ENCODE results near the gene NPAS3.

Gene NPAS3

DNA sequence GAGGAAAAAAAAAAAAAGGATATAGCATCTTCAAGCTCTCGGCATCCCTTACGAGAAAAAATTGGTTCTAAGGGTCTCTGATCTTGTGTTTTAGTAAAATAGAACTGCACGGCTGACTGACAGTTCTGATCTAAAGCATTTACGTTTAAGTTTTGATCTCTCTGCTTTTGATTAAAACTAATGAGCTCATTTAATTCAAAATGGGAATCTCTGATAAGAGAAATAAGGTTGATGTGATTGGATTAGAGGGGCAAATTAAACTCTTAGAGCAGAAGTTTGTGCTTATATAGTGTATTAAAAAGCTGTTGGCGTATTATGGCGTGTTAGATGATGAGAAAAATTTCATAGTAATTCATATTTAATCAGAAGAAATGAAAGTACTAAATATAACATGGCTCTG lies 794.6 kb downstream of the NPAS3 start:
- DNase-seq: no peak

DNA sequence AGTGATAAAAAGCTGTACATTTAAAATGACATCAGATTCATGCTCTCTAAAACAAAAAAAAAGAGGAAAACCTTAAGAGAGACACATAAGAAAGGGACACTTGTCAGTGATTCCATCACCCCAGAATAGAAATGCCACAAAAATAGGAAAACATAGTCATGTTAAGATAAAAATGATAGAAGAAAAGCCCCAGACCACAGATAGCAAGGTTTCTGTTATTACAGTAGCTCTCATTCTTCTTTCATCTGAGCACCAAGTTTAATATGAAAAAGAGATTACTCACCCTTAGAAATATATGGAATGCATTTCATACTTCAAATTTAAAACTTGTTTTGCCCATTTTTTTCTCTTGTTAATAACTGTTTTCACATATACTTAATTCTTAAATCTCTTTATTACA lies 795.0 kb downstream of the NPAS3 start:
- DNase-seq: no peak

DNA sequence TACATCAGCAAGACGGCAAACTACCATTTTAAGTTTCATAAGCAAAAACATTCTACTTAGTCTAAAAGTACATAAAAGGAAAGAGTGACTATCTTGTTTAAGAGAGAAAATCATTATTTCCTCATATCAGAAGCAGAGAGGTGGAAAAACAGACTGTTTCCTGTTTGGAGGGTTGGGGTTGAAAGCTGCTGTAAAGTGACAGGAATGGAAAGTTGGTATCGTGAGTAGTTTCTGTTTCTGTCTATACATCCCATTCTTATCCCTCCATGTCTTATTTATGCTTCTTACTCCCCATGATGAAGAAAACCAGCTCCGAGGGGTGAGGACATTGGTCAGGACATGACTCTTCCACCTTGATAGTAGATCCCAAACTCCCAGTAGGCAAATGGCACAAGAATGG lies 795.7 kb downstream of the NPAS3 start:
- no peak for DNase-seq

DNA sequence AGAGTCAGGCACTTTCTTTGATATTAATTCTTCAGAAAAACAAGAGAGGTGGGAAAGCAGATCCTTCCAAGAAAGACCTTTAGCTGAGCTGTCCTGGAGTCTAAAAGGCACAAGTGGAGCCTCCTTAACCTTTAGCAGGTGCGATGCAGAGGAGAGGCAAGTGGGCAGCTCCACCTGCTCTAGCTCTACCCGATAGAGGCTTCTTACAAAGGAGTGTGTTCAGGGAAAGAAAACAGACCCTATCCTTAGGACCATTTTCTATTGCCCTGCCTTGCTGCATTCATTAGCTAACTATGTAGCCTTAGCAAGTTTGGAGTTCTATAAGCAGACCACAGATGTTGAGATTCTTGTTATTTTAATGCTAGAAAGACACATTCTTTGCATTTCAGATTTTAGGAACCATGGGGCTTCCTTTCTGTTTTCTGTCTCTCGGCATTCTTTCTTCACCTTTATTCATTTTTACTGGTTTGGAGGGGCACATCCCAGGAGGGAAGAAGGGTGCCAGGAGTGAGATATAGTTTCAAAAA lies 797.7 kb downstream of the NPAS3 start:
- no peak for DNase-seq

DNA sequence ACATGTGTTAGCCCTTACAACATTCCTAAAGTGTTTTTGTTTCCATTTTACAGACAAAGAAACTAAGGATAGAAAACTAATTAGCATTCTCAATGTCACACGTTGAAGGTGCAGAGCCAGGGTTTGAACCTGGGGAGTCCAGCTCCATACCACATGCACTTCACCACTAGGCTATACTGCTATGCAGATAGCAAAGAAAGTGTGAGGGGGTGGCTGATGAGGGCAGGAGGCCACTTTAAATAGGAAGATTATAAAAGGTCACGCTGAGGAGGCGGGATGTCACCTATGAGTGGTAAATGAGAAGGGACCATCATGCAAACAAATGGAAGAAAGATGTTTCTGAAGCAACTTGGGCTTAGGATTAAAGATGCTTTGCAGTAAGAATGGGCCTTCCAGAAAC lies 798.3 kb downstream of the NPAS3 start:
- no peak for DNase-seq

DNA sequence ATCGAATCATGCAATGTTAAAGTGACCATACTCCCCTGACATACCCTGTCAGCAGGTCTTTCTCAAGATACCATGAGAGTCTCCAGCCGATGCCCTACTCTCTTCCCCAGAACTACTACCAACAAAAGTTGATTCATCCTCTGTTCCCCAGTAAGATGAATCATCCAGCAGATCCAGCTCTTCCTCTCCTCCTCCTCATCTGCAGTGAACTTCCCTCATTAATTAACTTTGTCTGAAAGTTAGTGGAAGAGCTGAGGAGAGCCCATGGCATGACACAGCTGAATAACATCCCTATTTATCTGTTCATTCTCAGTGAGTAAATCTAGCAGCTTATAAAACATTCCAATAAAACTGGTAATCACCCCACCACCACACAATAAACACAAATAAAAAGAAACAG lies 798.8 kb downstream of the NPAS3 start:
- no peak for DNase-seq

DNA sequence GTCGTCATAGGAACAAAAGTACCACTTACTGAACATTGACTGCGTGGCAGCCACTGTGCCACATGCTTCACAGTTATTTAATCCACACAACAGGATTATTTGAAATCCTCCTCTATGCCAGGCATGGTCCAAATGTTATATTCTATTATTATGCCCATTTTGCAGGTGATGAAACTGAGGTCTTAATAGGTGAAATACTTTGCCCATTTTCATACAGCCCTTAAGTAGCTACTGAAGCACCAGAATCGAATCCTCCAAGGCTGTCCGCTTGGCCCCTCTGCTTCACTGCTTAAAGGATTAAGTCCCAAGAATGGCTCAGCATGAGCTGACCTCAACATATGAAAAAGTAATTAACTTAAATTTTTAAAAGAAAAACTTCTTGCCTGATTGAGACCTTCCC lies 799.4 kb downstream of the NPAS3 start:
- DNase-seq: no peak

DNA sequence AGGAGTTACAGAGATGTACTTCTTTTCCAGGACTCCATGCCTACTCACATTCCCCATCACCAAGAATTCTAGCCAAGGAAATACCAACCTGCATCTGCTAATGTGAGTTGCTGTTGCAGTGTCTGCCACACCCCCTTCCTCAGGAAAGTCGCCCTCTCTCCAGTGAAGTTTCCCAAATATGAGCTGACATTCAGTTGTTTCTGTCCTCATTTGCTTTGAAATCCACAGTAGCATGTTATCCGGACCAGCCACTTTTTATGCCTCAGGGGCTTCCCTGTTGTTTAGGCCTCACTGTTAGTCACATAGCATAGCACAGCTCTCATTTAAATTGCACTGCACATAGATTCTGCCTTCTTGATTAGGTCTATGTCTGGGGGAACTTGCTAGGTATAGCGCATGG lies 799.8 kb downstream of the NPAS3 start:
- no peak for DNase-seq

DNA sequence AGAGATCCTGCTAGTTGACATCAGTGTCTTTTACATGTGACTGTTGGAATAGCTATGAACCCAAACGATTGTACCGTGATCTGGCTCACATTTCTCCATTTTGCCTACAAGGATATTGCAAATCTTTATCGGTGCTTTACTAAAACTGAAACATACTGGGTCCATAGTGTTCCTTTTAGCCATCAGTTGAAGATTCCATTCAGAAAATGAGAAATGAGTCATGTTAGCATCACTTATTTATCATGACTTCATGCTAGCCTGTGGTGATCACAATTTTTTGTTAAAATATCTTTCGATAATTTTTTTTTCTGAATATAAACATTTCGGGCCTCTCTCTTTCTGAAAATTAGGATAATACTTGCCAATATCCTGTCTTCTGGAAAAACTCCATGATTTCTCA lies 801.9 kb downstream of the NPAS3 start:
- no peak for DNase-seq

DNA sequence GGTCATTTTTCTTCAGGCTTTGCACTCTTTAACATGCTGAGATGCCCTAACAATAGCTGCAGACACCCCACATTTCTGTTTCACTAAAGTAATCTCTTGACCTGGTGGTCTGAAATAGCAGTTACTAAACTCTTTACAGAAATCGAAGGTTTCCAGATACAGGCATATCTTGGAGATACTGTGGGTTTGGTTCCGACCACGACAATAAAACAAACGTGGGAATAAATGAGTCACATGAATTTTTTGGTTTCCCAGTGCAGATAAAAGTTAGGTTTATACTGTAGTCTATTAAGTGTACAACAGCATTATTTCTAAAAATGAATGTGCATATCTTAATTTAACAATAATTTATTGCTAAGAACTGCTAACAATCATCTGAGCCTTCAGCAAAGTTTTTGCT lies 803.5 kb downstream of the NPAS3 start:
- DNase-seq: no peak

DNA sequence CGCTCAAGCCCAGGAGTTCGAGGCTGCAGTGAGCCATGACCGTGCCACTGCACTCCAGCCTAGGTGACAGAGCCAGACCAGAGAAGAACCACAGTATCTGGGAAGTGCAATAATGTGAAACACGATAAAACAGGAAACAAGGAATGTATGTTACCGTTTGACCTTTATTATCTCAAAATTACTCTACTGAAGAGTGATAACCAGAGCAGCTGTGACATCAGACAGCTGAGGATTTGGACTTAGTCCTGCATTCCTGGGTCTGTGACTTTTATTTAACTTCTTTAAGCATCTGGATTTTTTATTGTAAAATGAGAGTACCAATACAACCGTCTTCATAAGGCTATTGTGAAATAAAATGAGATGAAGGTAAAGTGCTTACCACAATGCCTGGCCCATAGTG lies 806.5 kb downstream of the NPAS3 start:
- no peak for DNase-seq

DNA sequence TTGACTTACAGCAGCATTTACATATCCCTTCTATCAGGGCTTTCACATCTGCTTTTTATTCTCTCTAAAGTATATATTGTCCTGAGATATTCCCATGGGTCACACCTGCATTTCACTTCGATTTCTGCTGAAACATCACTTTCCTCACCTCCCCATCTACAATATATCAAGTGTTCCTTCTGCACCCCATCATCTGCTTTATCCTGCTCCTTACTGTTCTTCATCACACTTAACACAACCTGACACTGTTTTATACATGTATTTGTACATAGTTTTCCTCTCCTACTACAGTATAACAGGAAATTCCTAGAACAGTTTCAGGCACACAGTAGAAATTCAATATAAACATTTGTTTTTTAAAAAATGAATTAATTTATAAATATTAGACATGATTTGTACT lies 809.1 kb downstream of the NPAS3 start:
- DNase-seq: no peak

DNA sequence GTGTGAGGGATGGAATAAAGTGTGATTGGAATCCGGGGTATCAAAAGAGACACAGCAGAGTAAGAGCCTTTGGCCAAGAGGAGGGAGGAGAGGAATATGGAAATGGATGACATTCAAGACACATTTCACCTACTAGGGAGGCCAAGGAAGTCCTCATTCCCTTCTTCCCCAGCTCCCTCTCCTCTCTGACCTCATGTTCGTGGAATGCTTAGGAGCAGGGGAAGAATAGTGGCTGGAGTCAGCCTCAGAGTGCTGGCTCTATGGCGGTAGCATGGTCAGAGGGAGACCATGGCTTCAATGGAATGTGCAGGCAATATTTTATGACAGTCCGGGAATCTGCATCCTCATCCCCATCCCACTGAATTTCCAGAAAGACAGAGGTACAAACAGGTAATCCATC lies 815.6 kb downstream of the NPAS3 start:
- no peak for DNase-seq

DNA sequence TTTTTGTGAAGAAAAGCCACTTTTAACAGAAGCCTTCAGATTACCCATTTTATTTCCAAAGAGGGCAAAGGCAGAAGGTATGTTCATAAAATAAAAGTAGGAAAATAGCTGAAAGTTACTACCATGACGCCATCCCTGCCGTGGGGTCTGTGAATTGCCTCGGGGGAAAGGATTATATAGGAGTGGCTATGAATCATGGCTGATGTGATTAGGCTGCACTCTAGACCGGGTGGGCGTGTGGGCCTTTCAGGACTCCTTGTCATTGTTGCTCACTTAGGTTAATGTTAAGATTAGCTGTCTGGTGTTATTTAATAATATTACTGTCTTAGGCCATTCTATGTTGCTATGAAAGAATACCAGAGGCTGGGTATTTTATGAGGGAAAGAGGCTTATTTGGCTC lies 816.7 kb downstream of the NPAS3 start:
- DNase-seq: no peak

DNA sequence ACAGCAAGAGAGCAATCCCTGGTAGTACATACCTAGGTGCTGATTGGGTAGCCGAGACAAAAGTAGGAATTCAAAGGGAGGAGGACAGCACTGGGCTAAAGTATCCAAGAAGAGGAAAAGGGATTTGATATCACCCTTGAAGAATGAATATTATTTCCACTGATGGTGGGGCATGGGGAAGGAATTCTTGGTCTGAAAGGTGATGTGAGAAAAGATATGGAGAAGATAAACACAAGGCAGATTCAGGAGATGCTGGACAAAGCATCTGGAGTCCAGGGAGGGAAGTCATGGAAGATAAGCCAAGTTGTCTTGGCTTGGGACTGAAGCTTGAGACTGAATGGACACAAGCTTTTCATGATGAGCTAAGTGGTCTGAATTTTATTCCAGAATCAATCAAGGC lies 818.2 kb downstream of the NPAS3 start:
- no peak for DNase-seq

DNA sequence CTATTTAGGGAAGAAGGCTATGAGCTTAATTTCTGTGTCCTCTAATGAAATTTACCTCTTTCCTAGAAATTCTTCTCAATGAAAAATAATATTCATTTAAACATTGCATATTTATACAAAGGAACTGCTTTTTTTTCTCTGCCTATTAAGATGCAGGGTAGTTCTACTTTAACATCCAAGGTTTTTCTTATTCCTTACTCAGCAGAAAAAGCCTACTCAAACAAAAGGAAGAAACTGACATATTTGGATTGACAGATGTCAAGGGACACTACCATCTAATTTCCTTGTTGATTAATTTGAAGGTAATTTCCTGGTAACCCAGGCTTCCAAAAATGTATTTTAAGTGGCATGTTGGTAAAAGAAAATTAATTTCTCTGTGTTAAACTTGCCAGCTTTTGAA lies 819.9 kb downstream of the NPAS3 start:
- no peak for DNase-seq

DNA sequence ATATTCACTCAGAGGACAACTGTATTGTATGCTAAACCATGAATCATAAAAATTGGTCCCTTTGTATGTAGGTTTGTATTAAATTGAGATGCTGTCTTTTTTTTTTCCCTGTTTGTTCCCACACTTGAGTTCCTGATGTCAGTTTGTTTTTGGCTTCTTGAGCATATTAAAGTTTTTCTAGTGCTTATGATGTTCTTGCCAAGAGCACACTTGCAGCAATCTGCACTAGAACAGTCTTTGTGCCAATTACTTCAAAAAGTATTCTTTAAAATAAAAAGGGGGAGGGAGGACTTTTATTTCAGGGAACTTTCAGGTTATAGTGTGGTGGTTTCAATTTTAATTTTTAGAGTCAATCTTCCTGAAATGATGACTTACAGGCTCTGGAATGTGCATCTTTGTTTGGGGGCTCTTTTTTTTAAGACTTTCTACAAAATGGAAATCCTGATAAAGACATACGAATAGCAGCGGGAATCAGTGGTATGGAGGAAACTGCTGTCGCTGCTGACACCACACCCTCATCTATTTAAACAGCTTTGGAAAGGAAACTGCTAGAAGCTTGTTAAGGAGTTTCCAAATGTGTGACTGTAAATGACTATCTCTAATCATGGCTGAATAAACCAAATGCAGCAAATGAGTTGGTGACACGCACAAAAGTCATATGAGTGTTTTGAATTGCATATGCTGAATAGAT lies 823.6 kb downstream of the NPAS3 start:
- no peak for DNase-seq

DNA sequence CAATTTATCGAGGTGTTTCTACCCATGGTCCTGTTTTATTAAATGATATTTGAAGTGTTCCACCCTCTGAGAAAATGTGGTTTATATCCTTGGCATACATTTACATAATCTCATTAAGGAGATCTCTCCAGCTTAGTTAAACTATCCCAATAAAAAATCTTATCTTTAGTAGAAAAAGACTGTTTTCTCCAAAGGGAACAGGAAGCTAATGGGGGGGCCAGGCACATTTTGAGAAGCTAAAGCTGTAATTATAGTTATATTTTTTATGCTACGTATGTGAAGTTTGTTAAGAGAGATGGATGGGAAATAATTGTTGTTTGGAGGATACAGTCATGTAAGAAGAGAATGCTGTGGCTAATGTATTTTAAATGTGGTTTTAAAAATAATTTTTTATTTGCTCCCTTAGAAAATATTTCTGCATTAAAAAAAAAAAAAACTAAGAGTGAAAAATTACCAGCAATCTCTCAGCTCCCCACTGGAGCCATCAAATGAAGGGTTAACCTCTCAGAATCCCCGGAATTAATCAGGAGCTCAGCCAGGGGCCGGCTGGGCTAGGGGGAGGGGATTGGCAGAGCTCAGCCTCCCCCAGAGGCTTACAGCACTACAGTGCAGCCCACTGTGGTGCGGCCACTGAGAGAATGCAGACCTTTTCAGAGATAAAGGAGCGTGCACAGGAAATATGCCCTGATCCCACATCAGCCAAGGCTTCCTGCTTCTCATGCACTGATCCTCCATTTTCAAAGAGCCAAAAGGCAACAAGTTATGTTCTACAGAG lies 826.4 kb downstream of the NPAS3 start:
- no peak for DNase-seq

DNA sequence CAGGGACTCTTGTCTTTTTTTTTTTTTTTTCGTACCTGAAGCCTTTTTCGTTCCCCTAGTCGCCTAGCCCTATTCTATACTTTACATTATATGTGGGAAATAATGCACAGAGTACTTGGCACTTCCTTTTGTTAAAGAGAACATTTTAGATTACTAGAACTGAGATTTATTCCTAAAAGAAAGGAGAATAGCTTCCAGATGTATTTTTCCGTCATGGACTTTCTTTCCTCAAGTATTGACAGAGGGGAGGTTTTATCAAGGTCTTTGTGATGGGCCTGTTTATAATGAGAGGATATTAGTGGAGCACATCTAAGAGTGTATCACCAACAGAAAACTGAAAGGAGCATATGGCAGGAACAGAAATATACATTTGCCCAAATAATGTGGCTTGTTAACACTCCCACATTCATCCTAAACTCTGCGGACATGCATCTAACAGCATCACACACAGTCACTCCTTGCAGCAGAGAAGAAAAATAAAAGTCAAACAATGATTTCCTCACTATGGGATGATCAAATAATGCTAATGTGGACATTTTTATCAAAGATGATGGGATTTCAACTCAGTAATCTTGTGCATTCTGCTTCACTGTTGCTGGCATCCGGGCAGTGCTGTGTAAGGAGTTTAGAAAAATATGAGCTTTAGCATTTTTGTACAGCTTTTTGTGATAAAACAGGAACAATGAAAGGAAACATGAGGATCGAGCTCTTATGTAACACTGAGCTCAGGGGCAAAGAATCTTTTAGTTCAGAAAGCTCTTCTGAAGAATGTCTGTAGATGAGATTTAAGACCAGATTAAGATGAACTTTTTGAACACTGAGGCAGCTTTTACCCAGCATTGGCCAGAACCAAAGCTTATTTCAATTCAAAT lies 829.1 kb downstream of the NPAS3 start:
- no peak for DNase-seq

DNA sequence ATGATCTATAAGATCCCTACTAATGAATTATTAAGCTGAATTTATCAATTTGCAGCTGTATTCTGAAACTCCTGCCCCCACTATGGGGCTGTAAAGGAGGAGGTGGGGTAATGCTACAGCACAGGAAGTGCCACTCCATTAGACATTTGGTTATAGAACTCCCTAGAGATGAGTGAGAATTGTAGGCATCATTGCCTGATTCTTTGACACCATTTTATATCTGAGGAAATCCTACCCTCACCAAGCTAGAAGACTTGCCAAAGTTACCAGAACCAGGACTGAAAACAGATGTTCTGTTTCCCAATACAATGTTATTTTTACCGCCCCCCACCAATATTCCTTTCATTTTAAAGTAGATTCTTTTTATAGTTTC lies 829.8 kb downstream of the NPAS3 start:
- no peak for DNase-seq

DNA sequence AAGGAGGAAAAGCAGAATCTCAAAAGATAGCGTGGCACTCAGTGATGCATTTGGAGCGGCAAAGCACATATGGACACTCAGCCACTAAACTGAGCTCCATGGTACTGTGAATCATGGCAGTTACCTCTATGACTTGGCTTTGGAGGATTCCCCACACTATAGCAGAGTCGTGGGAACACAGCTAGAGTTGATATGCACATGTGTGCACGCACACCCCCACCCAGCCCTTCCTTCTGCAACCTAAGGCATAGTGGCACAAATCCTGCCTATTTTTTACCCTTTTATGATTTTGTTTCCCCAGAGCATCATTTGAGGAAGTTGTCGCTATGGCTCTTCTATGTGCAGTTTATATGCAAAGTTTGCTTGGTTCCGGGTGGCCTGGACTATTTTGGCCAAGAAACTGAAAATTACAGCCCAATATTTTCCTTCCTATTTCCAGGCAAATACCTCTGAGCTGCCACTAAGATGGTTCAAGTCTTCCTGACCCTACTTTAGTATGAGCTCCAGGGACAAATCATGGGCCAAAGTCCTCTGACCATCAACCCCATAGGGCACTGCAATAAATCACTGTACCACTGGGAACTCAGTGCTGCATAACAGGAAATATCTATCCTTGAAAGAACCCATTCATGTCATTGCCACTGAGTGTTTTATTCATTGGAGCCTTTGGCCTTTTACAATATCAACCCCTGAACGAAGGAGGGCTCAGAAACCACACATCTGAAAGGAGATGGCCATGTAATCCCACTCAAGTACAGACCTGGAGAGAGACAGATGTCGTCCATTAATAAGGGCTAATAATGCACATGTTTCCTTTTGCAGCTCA lies 834.7 kb downstream of the NPAS3 start:
- no peak for DNase-seq

DNA sequence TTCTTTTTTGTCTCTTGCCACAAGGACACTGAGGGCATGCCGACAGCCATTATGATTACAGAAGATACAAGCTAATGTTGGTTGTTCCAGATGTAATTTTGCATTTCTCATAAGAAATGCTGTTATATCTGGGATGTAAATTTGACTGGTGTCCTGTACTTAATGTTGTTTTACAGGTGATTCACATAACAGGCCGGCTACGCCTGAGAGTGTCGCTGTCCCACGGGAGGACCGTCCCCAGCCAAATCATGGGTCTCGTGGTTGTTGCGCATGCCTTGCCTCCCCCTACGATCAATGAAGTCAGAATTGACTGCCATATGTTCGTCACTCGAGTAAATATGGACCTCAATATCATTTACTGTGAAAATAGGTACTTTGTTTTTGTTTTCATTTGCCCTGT lies 835.5 kb downstream of the NPAS3 start:
- DNase-seq: no peak

Measured in NCI-H774 (cell line).